Immature natural killer cell (primary cell): ENCODE data around the gene SHISAL1. TPM values are rescaled to one million over a fixed set of nuclear protein-coding genes. Genes with fewer than 3 reads are reported as not detected.
A peak's percentile ranks its signal among the peaks of the same experiment; 100 is the strongest.
"Not testable (repeated sequence)": the region's sequence is repeated elsewhere in the genome, so short reads cannot be mapped to it uniquely, and the experiment has no call there.

ENCODE experiments used
- DNase-seq, 3 donors: peaks; one replicate each; pipeline ENCODE4 v3.0.0; 2022; ENCODE audit warnings: mixed read lengths in 1 of 3
- H3K27ac Mint-ChIP-seq, 6 donors: one replicate each; pipeline ENCODE4 v1.8.0; 2020; ENCODE audit warnings: mixed read lengths in 6 of 6, mild to moderate bottlenecking in 5 of 6, inconsistent platforms in 4 of 6, moderate library complexity in 3 of 6
- H3K27me3 Mint-ChIP-seq, 3 donors: one replicate each; pipeline ENCODE4 v1.8.0; 2020 to 2021; ENCODE audit warnings: low read depth in 3 of 3, mild to moderate bottlenecking in 3 of 3, mixed read lengths in 3 of 3, moderate library complexity in 3 of 3, inconsistent platforms in 1 of 3
- H3K36me3 Mint-ChIP-seq, 3 donors: one replicate each; pipeline ENCODE4 v1.8.0; 2020; ENCODE audit warnings: mixed read lengths in 3 of 3, inconsistent platforms in 2 of 3, mild to moderate bottlenecking in 2 of 3
- H3K4me1 Mint-ChIP-seq, 2 donors: one replicate each; pipeline ENCODE4 v1.8.0; 2020; ENCODE audit warnings: inconsistent platforms in 2 of 2, mild to moderate bottlenecking in 2 of 2, mixed read lengths in 2 of 2, moderate library complexity in 1 of 2
- H3K4me3 Mint-ChIP-seq, 5 donors: one replicate each; pipeline ENCODE4 v1.8.0; 2020; ENCODE audit warnings: mild to moderate bottlenecking in 5 of 5, mixed read lengths in 5 of 5, inconsistent platforms in 3 of 5, moderate library complexity in 3 of 5
- H3K9me3 Mint-ChIP-seq, 6 donors: one replicate each; pipeline ENCODE4 v1.8.0; 2020; ENCODE audit warnings: mild to moderate bottlenecking in 6 of 6, mixed read lengths in 6 of 6, inconsistent platforms in 4 of 6, moderate library complexity in 3 of 6
- polyA plus RNA-seq, 3 donors: library from polyadenylated mRNA; unstranded; fragments of 300-500 nt; fragmentation: Illumina TruSeq; gene quantifications; one replicate each; pipeline ENCODE4 v1.2.3, GENCODE V29; 2021

Gene SHISAL1
- polyA plus RNA-seq, 3 donors from 2014 or later, result not detected

DNA sequence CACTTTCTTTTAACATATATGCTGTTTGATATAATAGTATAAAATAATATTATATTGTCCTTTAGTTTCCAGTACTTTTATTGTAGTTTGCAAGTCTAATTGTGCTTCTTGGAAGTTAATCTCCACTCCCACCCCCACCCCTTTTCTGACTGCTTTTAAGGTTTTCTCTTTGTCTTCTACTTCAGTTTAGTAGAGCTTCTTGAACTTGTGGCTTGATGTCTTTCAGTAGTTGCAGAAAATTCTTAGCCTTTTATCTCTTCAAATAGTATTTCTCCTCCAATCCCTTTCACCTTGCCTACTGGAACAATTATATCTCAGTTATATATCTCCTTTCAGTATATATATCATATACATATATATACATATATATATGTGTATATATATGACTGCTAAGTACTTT lies 75.5 kb downstream of the SHISAL1 start:
- Mint-ChIP-seq H3K4me3 (no peak overlapping the region), H3K27ac (no peak overlapping the region), H3K27me3 (peaks cover 0 to 2% (median 2%) of the 10 kb centered on the region in 3 donors), H3K36me3 (no peaks in the 10 kb centered on the region), H3K4me1 (no peaks in the 10 kb centered on the region), H3K9me3 (no peaks in the 10 kb centered on the region)
- no peak for DNase-seq

DNA sequence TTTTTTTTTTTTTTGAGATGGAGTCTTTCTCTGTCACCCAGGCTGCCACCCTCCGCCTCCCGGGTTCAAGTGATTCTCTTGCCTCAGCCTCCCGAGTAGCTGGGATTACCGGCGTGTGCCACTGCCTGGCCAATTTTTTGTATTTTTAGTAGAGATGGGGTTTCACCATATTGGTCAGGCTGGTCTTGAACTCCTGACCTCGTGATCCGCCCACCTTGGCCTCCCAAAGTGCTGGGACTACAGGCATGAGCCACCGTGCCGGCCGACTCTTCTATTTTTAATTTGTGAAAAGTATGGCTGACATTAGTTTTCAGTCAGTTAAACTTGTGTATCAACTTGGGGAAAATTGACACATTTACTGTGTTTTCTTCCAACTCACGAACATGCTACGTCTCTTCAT lies 78.4 kb downstream of the SHISAL1 start:
- not testable (repeated sequence) for DNase-seq, H3K27me3 Mint-ChIP-seq, H3K9me3 Mint-ChIP-seq, H3K4me3 Mint-ChIP-seq, H3K4me1 Mint-ChIP-seq, H3K27ac Mint-ChIP-seq, H3K36me3 Mint-ChIP-seq

GRCh38 chr22:44231233-44231632 lies 81.5 kb downstream of the SHISAL1 start:
- H3K4me3 Mint-ChIP-seq, result no peak overlapping the region
- no peaks in the 10 kb centered on the region for H3K4me1 Mint-ChIP-seq
- DNase-seq, result no peak
- peaks cover 0 to 7% (median 0%) of the 10 kb centered on the region in 3 donors for H3K36me3 Mint-ChIP-seq
- peaks cover 3 to 32% (median 10%) of the 10 kb centered on the region in 6 donors for H3K9me3 Mint-ChIP-seq
- no peak overlapping the region for H3K27ac Mint-ChIP-seq
- H3K27me3 Mint-ChIP-seq, result peaks cover 0 to 6% (median 3%) of the 10 kb centered on the region in 3 donors

DNA sequence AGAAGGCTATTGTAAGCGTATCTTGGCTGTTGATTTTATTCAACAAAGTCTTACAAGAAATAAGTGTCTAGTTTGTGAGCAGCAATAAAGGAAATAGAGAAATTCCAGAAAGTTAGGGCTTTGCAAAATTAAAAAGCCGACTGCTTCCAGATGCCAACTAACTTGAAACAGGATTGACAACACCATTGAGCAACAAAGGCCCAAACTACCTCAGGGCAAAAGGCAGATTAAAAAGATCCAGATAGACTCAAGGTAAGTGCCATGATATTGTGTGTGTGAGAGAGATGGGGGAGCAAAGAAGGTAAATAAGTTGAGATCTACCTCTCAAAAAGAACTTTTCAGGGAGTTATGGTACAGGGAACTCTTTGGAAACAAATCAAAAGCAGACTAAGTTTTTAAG lies 82.9 kb downstream of the SHISAL1 start:
- H3K4me3 Mint-ChIP-seq, result no peak overlapping the region
- H3K27ac Mint-ChIP-seq, result no peak overlapping the region
- H3K36me3 Mint-ChIP-seq, result peaks cover 0 to 7% (median 0%) of the 10 kb centered on the region in 3 donors
- DNase-seq, result no peak
- no peaks in the 10 kb centered on the region for H3K4me1 Mint-ChIP-seq
- peaks cover 3 to 32% (median 10%) of the 10 kb centered on the region in 6 donors for H3K9me3 Mint-ChIP-seq
- peaks cover 0 to 6% (median 3%) of the 10 kb centered on the region in 3 donors for H3K27me3 Mint-ChIP-seq

- H3K36me3 Mint-ChIP-seq, result peaks cover 0 to 7% (median 0%) of the 10 kb centered on the region in 3 donors
- H3K4me1 Mint-ChIP-seq, result no peaks in the 10 kb centered on the region
- no peak overlapping the region for H3K27ac Mint-ChIP-seq
- no peak for DNase-seq
- H3K27me3 Mint-ChIP-seq, result peaks cover 1 to 6% (median 3%) of the 10 kb centered on the region in 3 donors
- no peak overlapping the region for H3K4me3 Mint-ChIP-seq
- peaks cover 3 to 32% (median 10%) of the 10 kb centered on the region in 6 donors for H3K9me3 Mint-ChIP-seq
These were observed 83.4 kb downstream of the SHISAL1 start for GRCh38 chr22:44229331-44229730.

GRCh38 chr22:44225812-44226211 lies 86.9 kb downstream of the SHISAL1 start:
- Mint-ChIP-seq H3K4me1 (no peaks in the 10 kb centered on the region), H3K9me3 (peaks cover 3 to 32% (median 10%) of the 10 kb centered on the region in 6 donors), H3K4me3 (no peak overlapping the region), H3K27ac (no peak overlapping the region), H3K36me3 (peaks cover 0 to 7% (median 4%) of the 10 kb centered on the region in 3 donors), H3K27me3 (peaks cover 3 to 6% (median 3%) of the 10 kb centered on the region in 3 donors)
- DNase-seq, result no peak

DNA sequence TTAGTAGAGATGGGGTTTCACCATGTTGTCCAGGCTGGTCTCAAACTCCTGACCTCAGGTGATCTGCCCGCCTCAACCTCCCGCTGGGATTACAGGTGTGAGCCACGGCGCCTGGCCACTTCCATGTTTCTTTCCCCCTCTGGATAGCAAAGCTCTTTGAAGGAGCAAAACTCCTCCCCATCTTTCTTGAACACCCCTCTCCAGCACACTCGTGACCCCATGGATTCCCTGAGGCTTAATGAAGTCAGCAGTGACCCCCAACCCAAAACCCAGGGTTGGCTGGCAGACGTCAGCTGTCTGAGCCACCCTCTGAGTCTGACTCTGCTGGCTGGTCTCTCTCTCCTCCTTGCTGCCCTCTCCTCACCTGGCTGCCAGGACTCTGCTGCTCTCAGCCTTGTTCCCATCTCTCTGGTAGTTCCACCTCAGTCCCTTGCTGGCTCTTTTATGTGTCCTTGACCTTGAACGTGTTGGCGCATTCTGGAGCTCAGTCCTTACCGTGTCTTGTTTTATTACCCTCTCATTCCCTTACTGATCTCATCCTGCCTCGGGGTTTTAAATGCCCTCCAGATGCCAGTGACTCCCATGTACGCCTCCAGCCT lies 87.6 kb downstream of the SHISAL1 start:
- Mint-ChIP-seq H3K9me3 (peaks cover 3 to 32% (median 10%) of the 10 kb centered on the region in 6 donors), H3K36me3 (peaks cover 0 to 7% (median 4%) of the 10 kb centered on the region in 3 donors), H3K4me3 (no peak overlapping the region), H3K27me3 (peaks cover 3 to 6% (median 3%) of the 10 kb centered on the region in 3 donors), H3K27ac (peak overlapping the region in 1 of 6 donors; percentile 8), H3K4me1 (no peaks in the 10 kb centered on the region)
- DNase-seq, result no peak

DNA sequence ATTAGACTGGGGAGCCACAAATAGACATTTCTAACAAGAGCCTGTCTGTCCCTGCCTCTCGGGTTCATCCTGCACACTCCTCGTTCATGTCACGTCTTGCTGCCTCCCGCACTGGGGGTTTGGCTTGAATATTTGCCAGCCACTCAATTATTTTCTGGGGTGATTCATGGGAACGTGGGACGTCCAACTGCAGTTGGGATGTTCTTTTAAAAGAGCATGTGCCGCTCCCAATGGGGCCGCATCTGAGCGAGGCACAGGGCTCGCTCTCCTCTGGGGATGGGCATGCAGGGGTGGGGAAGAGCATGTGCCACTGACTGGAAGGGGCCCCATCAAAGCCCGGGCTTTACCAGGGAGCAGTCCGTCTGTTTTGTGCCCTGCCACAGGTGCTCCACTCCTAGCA lies 88.6 kb downstream of the SHISAL1 start:
- Mint-ChIP-seq H3K4me1 (no peaks in the 10 kb centered on the region), H3K9me3 (peaks cover 2 to 21% (median 7%) of the 10 kb centered on the region in 6 donors), H3K27me3 (peaks cover 3 to 6% (median 3%) of the 10 kb centered on the region in 3 donors), H3K27ac (no peak overlapping the region), H3K36me3 (peaks cover 0 to 8% (median 0%) of the 10 kb centered on the region in 3 donors), H3K4me3 (no peak overlapping the region)
- DNase-seq, result no peak

GRCh38 chr22:44221710-44222475 lies 90.9 kb downstream of the SHISAL1 start:
- no peaks in the 10 kb centered on the region for H3K4me1 Mint-ChIP-seq
- H3K4me3 Mint-ChIP-seq, result no peak overlapping the region
- DNase-seq, result no peak
- H3K9me3 Mint-ChIP-seq, result peaks cover 0 to 2% (median under 1%) of the 10 kb centered on the region in 6 donors
- H3K36me3 Mint-ChIP-seq, result peaks cover 0 to 8% (median 0%) of the 10 kb centered on the region in 3 donors
- H3K27me3 Mint-ChIP-seq, result peaks cover 0 to 3% (median under 1%) of the 10 kb centered on the region in 3 donors
- no peak overlapping the region for H3K27ac Mint-ChIP-seq

- H3K36me3 Mint-ChIP-seq, result peaks cover 0 to 8% (median 4%) of the 10 kb centered on the region in 3 donors
- no peaks in the 10 kb centered on the region for H3K9me3 Mint-ChIP-seq
- no peak overlapping the region for H3K27ac Mint-ChIP-seq
- no peaks in the 10 kb centered on the region for H3K4me1 Mint-ChIP-seq
- no peak overlapping the region for H3K4me3 Mint-ChIP-seq
- no peak for DNase-seq
- peaks cover 0 to 3% (median 0%) of the 10 kb centered on the region in 3 donors for H3K27me3 Mint-ChIP-seq
These were observed 91.7 kb downstream of the SHISAL1 start for GRCh38 chr22:44220727-44221680.

GRCh38 chr22:44219101-44219870 lies 93.5 kb downstream of the SHISAL1 start:
- Mint-ChIP-seq H3K36me3 (peaks cover 0 to 8% (median 4%) of the 10 kb centered on the region in 3 donors), H3K27ac (no peak overlapping the region), H3K27me3 (peaks cover 0 to 2% (median 0%) of the 10 kb centered on the region in 3 donors), H3K4me3 (no peak overlapping the region), H3K9me3 (no peaks in the 10 kb centered on the region), H3K4me1 (no peaks in the 10 kb centered on the region)
- no peak for DNase-seq

DNA sequence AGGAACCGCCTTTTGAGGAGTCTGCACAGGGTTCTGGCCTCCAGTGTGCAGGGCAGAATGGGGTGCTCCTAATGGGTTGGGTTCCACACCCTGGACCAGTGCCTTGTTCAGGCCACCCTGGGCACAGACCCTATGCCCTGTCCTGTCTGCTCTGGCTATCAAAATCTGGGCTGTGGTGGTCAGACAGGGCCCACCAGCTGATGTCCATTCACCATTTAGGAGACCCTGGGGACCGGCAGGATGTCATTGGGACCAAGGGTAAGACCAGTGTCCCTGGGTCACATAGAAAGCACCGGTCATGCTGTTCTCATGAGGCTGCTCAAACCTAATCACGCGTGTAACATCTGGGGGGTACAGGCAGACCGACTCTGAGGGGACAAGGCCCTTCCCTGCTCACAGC lies 94.7 kb downstream of the SHISAL1 start:
- Mint-ChIP-seq H3K27me3 (no peaks in the 10 kb centered on the region), H3K4me3 (no peak overlapping the region), H3K27ac (no peak overlapping the region), H3K9me3 (no peaks in the 10 kb centered on the region), H3K4me1 (no peaks in the 10 kb centered on the region), H3K36me3 (peaks cover 0 to 8% (median 4%) of the 10 kb centered on the region in 3 donors)
- no peak for DNase-seq

DNA sequence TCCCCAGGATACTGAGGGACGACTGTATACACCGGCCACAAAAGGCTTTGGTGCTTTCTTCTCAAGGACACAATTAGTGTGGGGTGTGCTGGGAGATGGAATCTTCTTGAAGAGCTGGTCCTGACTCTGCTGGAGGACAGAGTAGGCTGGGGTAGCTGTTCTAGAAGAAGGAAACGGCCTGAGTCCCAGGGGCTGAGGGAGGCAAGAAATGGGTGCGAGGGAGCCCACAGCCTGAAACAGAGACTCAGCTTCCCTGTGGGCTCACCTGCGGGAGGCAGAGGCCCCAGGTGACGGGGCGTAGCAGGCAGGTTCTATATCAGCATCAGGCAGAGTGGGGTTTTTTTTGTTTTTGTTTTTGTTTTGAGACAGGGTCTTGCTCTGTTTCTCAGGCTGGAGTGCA lies 95.4 kb downstream of the SHISAL1 start:
- H3K4me1 Mint-ChIP-seq, result no peaks in the 10 kb centered on the region
- H3K36me3 Mint-ChIP-seq, result peaks cover 0 to 5% (median 4%) of the 10 kb centered on the region in 3 donors
- no peaks in the 10 kb centered on the region for H3K9me3 Mint-ChIP-seq
- no peak for DNase-seq
- H3K4me3 Mint-ChIP-seq, result no peak overlapping the region
- no peak overlapping the region for H3K27ac Mint-ChIP-seq
- H3K27me3 Mint-ChIP-seq, result no peaks in the 10 kb centered on the region
